Fibroblast of skin of right biceps (primary cell): ENCODE measurements around the gene TNNI3K.

ENCODE experiments used
- DNase-seq: peaks from one replicate; pipeline ENCODE4 v3.0.0-alpha.2; 2013

TNNI3K gene

GRCh38 chr1:74505928-74506710 lies 270.9 kb downstream of the TNNI3K start:
- DNase-seq, result no peak

DNA sequence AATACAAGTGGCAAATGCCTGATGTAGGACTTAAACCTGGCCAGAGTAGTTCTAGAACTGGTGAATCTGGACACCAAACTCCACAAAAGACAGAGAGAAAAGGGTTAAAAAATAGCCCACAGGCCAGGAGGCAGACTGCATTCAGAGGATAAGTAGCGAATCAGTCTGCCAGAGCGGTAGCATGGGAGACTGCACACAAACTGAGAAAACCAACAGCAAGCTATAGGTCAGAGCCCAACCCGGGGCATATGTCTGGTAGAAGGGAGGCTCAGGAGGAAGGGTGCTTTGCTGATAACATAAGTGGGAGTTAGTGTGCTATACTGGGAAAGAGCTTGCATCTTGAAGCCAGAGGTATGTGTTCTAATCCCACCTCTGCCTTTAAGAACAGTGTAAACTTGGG lies 273.3 kb downstream of the TNNI3K start:
- DNase-seq, result no peak

DNA sequence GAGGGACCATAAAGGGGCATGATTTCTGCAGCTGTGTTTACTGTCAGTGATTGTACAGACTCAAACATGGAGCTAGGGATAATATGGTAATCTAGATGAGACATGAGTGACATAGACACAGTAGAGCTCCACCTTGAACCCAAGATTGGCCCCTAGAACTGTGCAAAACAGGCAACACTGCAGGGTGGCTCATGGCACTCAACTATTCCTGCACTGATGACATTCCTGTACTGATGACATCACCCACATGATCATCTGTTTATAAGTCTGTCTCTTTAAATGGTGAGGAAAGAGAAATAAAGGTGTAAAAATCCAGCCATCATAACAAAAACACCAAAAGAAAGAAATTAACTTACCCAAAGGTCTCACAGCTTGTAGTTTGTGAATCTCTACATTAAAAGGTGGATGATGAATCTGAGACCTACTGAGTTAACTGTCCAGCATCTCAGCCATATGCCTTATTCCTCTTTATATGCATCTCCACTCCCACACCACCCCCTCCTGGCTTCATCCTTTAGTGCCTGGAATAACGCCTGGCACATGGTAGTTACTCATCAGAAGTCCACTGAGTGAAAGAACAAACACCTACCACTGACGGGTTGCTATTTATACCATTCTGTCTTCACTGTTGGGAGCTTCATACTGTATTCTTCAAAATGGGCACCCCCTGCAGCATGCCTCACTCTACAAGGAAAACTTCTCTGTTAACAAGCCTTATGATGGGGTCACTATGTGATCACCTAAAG lies 277.2 kb downstream of the TNNI3K start, which contains the start of gene LRRC53:
Gene LRRC53 (minus strand): TSS at position 442 of the 746 bp plus-strand sequence. CDS start 29,262 bp downstream, outside the sequence.
- no peak for DNase-seq

GRCh38 chr1:74513411-74514300 lies 278.5 kb downstream of the TNNI3K start:
- DNase-seq, result peak; percentile 49

DNA sequence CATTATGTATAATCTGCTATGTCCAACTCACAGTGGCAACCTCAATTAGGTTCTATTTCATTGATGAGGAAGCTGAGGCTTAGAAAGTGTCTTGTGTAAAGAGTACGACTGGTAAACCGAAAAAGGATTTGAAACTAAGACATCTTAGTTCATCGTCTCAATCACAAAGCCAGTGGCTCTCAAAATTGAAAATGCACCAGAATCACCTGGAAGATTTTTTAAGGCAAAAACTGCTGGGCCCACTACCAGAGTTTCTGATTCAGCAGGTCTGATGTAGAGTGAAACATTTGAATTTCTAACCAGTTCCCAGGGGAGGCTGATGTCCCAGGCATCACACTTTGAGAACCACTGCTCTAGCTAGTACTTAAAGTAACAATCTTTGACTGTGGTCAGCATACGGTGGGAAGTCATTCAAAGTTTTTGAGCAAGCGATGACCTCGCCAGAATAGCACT lies 282.4 kb downstream of the TNNI3K start:
- DNase-seq, result no peak

GRCh38 chr1:74522148-74522547 lies 287.0 kb downstream of the TNNI3K start:
- DNase-seq, result no peak

DNA sequence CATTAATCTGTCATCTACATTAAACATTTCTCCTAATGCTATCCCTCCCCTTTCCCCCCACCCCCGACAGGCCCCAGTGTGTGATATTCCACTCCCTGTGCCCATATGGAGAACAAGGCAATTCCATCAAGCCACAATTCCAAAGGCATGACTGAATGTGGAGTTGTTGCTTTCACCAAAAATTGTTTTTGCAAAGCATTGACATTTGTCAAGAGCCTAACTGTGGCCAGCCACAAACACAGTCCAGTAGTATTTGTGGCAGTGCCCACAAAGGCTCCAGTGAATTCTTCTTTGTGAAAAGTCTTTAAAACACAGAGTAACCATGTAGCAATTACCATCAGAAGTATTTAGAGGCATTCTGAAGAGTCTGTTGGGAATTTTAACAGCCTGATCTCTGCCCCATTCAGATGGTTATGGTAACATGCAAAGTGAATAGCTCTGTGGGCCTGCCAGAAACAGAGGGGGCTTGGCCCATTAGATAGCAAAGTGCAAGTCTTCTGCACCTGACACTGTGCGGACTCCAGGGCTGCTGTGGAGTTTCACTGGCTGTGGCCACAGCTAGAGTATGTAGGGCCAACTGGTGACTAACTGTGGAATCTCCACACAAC lies 288.8 kb downstream of the TNNI3K start:
- DNase-seq, result no peak

DNA sequence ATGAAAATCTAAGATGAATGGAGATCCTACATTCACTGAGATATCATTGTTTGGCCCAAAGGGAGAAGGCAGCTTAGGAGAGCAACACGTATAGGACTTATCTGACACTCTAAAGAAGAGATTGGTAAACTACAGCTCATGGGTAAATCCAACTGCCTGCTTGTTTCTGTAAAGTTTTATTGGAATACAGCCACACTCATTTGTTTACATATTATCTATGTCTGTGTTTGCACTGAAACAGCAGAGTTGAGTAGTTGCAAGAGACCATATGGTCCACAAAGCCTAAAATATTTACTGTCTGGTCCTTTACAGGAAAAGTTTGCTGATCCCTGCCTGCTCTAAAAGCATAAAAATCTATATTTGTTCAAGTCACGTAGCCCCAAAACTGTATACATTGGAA lies 291.5 kb downstream of the TNNI3K start:
- DNase-seq, result no peak

GRCh38 chr1:74528123-74528522 lies 292.9 kb downstream of the TNNI3K start:
- no peak for DNase-seq

- no peak for DNase-seq
Observed at GRCh38 chr1:74530892-74531291, 295.7 kb downstream of the TNNI3K start.

- DNase-seq, result no peak
Observed at GRCh38 chr1:74531796-74532195, 296.6 kb downstream of the TNNI3K start.

DNA sequence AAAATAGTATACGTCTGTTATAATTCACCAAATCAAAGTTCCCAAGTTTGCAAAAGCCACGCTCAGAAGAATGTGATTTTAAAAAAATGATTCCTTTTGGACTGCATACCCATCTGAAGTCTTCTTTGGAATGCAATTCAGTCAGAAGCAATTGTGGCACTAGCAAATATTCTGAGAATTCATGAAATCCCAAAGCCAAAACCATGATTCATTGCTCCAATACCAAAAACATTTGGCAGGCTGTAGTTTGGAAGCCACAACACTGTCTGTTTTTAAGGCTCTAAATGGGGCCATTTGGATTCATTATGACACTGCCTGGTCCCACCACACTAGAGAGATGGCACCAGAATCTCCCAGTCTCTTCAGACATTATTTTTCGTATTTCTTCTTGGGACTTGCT lies 299.1 kb downstream of the TNNI3K start:
- peak; percentile 76 for DNase-seq

DNA sequence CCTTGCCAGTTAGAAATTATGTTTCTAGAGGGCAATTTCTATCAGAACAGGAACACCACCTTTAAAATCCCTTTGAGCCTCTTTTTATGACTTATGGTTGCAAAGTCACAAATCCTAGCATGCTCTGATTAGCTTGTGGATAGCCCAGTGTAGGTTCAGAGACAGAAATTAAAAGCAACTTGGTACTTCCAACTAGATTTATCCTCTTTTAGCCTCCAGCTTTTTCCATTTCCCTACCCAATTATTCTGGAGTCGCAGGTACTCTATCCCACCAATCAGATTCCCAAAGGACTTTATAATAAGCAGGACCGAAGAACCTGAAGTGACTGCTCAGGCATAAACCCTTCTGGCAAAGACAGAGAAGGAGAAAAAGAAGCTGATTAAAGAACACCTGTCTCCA lies 310.6 kb downstream of the TNNI3K start:
- DNase-seq, result no peak

DNA sequence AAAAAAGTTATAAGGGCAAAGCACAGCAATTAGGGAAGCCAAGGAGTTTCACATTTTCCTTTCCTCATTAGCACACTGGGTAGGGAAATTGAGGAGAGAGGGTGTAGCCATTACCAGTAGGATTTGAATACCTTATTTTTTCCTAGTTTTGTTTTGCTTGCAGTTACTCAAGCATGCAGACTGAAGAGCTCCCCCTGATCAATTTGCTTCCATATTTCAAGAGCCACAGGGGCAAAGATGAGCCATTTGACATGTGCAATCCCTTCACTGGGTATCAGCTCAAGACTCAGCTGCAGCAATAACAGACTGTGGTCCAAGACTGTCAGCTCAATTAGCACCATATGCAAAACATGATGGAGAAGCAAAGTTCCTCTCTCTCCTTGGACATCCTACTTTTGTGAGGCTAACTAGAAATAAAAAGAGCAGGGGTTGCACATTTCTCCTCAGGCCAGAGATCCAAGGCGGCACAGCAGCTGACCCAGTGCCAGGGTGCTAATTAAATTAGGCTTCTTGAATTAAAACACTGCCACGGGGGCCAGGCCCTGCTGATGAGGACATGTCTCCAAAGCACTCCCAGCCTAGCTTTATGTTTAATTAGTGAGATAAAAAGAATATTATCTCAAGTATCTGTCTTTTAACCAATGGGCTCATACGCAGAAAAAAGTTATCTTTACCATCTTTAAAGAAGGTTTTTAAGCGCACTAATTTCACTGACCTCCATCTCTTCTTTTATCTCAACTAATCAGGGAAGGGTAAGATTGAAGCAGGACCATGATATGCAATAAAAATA lies 314.0 kb downstream of the TNNI3K start:
- DNase-seq, result no peak

- no peak for DNase-seq
Observed at GRCh38 chr1:74549932-74550331, 314.7 kb downstream of the TNNI3K start.

DNA sequence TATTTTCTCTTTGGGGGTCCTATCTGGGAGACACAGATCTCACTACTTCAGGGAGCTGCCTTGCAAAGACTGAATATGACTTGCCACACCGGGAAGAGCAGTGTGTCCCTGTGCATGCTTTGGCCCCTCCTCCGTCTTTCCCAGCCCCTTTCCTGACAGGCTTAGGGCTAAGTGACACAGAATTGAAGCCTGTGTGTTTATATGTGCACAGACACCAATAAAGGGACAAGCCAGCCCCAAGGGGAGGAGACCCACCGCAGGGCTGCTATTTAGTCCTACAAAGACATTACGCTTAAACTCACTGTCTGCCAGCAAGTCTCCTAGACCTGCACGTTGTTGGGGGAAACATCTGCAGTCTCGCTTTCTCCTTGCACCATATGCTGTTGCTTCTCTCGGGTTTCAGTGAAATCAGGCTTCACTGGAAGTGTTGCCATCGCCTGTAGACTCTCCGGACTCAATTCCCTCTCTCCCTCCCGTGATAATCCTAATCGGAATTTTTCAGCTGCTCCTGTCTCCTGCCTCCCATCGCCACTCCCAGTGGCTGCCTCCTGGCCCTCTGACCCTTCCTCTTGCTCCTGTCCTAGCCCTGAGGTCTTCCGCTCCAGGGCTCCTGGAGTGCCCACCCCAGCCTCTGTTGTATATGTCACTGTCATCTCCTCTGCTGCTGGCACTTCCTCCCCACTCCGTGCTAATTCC lies 335.8 kb downstream of the TNNI3K start:
- DNase-seq, result no peak

DNA sequence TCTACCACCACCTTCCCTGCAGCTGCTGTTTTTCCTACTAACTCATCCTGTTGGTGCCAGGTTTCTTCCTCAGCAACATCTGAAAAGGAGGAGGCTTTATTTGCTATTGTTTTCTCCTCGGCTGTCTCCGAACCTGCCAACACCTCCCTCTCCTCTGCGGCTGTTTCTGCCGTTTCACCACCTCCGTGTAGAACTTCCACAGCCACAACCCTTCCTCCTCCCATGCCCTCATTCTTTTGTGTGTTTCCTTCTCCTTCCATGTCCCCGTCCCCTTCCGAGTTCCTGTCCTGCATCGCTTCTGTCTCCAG lies 336.3 kb downstream of the TNNI3K start:
- no peak for DNase-seq

GRCh38 chr1:74571891-74572290 lies 336.7 kb downstream of the TNNI3K start:
- DNase-seq, result no peak

GRCh38 chr1:74578101-74578500 lies 342.9 kb downstream of the TNNI3K start:
- no peak for DNase-seq

DNA sequence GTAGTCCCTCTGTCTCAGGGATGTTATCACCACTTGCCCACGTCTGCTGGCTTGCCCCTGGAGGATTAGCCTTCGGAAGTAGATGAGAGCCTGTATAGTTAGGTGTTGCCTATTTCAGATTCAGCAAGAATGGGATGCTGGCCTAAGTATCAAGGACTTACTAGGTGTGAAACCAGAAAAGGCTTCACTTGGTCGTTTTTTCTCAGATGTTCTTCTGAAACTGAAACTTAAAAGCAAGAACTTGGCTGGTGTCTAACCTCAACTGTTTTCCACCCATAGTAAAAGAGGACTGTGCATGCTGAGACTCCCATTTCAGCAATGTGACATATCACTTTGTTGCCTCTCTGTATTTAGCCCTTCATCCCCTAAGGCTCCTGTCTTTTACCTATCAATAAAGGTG lies 344.2 kb downstream of the TNNI3K start:
- DNase-seq, result no peak

DNA sequence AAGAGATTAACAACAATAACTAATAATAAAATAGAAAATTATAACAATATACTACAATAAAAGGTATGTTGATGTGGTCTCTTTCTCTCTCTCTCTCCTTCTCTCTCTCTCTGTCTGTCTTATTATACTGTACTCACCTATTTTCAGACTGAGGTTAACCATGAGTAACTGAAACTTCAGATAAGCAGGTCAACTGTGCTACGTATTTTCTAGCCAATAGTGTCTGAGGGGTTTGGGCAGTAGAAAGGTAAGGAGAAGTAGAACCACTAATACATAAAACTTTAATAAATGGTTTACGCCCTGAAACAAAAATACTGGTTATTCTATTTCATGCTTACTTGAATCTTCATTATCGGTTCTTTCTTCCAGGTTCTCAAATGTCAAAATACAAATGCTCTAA lies 348.2 kb downstream of the TNNI3K start:
- no peak for DNase-seq
